K562 treated with DMSO at 1 percent for 4 hours (cell line): ENCODE measurements around the gene CT45A9. TPM values are rescaled to one million over a fixed set of nuclear protein-coding genes. Genes with fewer than 3 reads are reported as not detected.

ENCODE experiments used
- total RNA-seq: library from RNA; unstranded; fragments of 300-600 nt; gene quantifications from 2 replicates; pipeline ENCODE4 v1.2.3, GENCODE V29; 2022; ENCODE audit not compliant: insufficient read depth

Gene CT45A9
- total RNA-seq: not detected in 2 replicates

GRCh38 chrX:135871712-135872111 lies at the start of gene CT45A9:
TSS of gene CT45A9 (minus strand) at chrX:135871812. CDS start at chrX:135868061, 3,751 bp downstream.

GRCh38 chrX:135893294-135893817 lies 21.7 kb upstream of the CT45A9 start, which contains the start of the genes CT45A10 and SAGE1:
TSS of gene CT45A10 (minus strand) at chrX:135893444. CDS start at chrX:135885344, 8,100 bp downstream.
TSS of gene SAGE1 (plus strand) at chrX:135893716. CDS start at chrX:135896243, 2,527 bp downstream.

GRCh38 chrX:135854438-135854837 lies 17.2 kb downstream of the CT45A9 start, which contains the start of gene CT45A8:
TSS of gene CT45A8 (minus strand) at chrX:135854538. CDS start at chrX:135850783, 3,755 bp downstream.

GRCh38 chrX:135837180-135837579 lies 34.4 kb downstream of the CT45A9 start, which contains the start of gene CT45A7:
TSS of gene CT45A7 (minus strand) at chrX:135837280. CDS start at chrX:135833533, 3,747 bp downstream.

GRCh38 chrX:135819912-135820311 lies 51.7 kb downstream of the CT45A9 start, which contains the start of gene CT45A2:
TSS of gene CT45A2 (minus strand) at chrX:135820012. CDS start at chrX:135816265, 3,747 bp downstream.

Other genes with a start within 250 kb of the CT45A9 start
- 1.6 TPM in 1 of 2 replicates, not detected in the other for gene CT45A1, start 158.2 kb downstream of the CT45A9 start, total RNA-seq
- not detected in 2 replicates for gene CT45A3, start 103.6 kb downstream of the CT45A9 start, total RNA-seq
- not detected in 2 replicates for gene CT45A5, start 86.3 kb downstream of the CT45A9 start, total RNA-seq
- not detected in 2 replicates for gene CT45A6, start 69.0 kb downstream of the CT45A9 start, total RNA-seq
- 1.2 TPM in 1 of 2 replicates, not detected in the other for gene CT45A2, start 51.8 kb downstream of the CT45A9 start, total RNA-seq
- not detected in 2 replicates for gene CT45A7, start 34.5 kb downstream of the CT45A9 start, total RNA-seq
- gene CT45A8, start 17.3 kb downstream of the CT45A9 start, total RNA-seq: not detected in 2 replicates
- 11.6 and 12.5 TPM in 2 replicates for gene CT45A10, start 21.6 kb upstream of the CT45A9 start, total RNA-seq
- gene SAGE1, start 21.9 kb upstream of the CT45A9 start, total RNA-seq: 15.2 and 15.9 TPM in 2 replicates
- gene MMGT1, start 102.2 kb upstream of the CT45A9 start, total RNA-seq: 13.4 and 13.8 TPM in 2 replicates
- gene SLC9A6, start 113.6 kb upstream of the CT45A9 start, total RNA-seq: 6.3 and 7.3 TPM in 2 replicates